A549 (cell line): ENCODE data around the gene FHIP1A.

Source experiments
- JUNB ChIP-seq: fragments of >200 bp; sonication (Bioruptor Twin); formaldehyde crosslinking; IDR thresholded peaks from 2 replicates; pipeline ENCODE4 v1.6.1; 2016
- PHF8 ChIP-seq: fragments of 200-600 bp; sonication (generic); IDR thresholded peaks from 2 replicates; pipeline ENCODE4 v1.6.1; 2016; ENCODE audit warnings: low read depth, mild to moderate bottlenecking, antibody characterized with exemption, moderate library complexity, borderline replicate concordance
- POLR2A ChIP-seq: IDR thresholded peaks from 2 replicates; pipeline ENCODE4 v1.6.1; 2012; ENCODE audit warnings: mild to moderate bottlenecking, low read length
- SMC3 ChIP-seq: fragments of >200 bp; sonication (Bioruptor Twin); formaldehyde crosslinking; IDR thresholded peaks from 3 replicates; pipeline ENCODE4 v1.6.1; 2018; ENCODE audit warnings: inconsistent platforms
- TF ChIP-seq, protein P1 (sequence below): fragments of >200 bp; sonication (Bioruptor Twin); formaldehyde crosslinking; IDR thresholded peaks from 3 replicates; pipeline ENCODE4 v1.5.1; 2016

DNA sequence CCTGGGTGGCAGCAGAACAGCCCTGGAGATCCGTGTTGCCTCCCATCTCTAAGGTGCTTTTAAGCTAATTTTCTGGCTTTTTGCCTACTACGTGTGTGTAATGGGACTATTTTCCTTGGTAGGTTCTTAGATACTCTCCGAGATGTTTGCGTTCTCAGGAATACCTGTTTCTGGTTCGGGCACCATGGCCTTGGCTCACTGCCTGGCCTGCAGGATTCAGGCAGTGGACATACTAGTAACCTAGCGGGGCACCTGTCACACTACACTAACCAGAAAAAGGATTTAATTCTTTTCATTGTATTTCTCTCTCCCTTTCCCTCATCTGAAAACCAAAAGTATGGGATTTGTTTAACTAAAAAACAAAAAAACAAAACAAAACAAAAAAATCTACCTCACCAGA lies 29.2 kb downstream of the FHIP1A start:
- TF ChIP-seq PHF8, result no peak
- TF ChIP-seq, protein P1, sequence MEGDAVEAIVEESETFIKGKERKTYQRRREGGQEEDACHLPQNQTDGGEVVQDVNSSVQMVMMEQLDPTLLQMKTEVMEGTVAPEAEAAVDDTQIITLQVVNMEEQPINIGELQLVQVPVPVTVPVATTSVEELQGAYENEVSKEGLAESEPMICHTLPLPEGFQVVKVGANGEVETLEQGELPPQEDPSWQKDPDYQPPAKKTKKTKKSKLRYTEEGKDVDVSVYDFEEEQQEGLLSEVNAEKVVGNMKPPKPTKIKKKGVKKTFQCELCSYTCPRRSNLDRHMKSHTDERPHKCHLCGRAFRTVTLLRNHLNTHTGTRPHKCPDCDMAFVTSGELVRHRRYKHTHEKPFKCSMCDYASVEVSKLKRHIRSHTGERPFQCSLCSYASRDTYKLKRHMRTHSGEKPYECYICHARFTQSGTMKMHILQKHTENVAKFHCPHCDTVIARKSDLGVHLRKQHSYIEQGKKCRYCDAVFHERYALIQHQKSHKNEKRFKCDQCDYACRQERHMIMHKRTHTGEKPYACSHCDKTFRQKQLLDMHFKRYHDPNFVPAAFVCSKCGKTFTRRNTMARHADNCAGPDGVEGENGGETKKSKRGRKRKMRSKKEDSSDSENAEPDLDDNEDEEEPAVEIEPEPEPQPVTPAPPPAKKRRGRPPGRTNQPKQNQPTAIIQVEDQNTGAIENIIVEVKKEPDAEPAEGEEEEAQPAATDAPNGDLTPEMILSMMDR, result no peak
- no peak for TF ChIP-seq POLR2A
- TF ChIP-seq JUNB, result no peak
- TF ChIP-seq SMC3, result no peak
